ENCODE data around the gene SUCLA2. TPM values are rescaled to one million over a fixed set of nuclear protein-coding genes. Genes with fewer than 3 reads are reported as not detected.

The SUCLA2 gene
- total and polyA plus RNA-seq, 9 of the 15 experiments (the other 6 are each of a cell fraction or from before 2014, with no cell fraction given), result 23.3 to 52.9 (median 35.8) TPM

GRCh38 chr13:48037346-48038173, 36.5 kb upstream of the SUCLA2 start, which contains the start of gene NUDT15 (continued):
- TF ChIP-seq MLLT1 (IDR thresholded peaks at IDR 0.05), result 0 out of 4 replicates have a peak, but pooled peaks of 1 of the 2 experiments have one; percentile 62
- TF ChIP-seq RBM22 (IDR thresholded peaks at IDR 0.05; ENCODE audit: low read depth, low read length, poor library complexity, severe bottlenecking), result no peak
- TF ChIP-seq HCFC1 (IDR thresholded peaks at IDR 0.05; ENCODE audit: low read depth, low read length), result peak; percentile 61
- no peak for TF ChIP-seq HLTF (IDR thresholded peaks at IDR 0.05)
- TF ChIP-seq SMAD1 (IDR thresholded peaks at IDR 0.05; ENCODE audit: low read depth, low read length, partially characterized antibody), result no peak
- peak; percentile 82 for TF ChIP-seq SP1 (CRISPR knock-in tag; IDR thresholded peaks at IDR 0.05)
- TF ChIP-seq AFF4 (CRISPR knock-in tag; IDR thresholded peaks at IDR 0.05), result peak; percentile 76; the same call in 1 of the 2 replicates
- no peak for TF ChIP-seq MEF2A (IDR thresholded peaks at IDR 0.05; ENCODE audit: control insufficient read depth, low read depth, low read length)
- TF ChIP-seq ZNF124 (CRISPR knock-in tag; IDR thresholded peaks at IDR 0.05), result no peak
- TF ChIP-seq JUND (IDR thresholded peaks at IDR 0.05; ENCODE audit: borderline replicate concordance, low read depth, low read length), result peak; percentile 59
- no peak; the same call in 1 of the 3 replicates for TF ChIP-seq JUND (tag; IDR thresholded peaks at IDR 0.05; ENCODE audit: borderline replicate concordance, low read depth, low read length)
- TF ChIP-seq EGR1 (conservative IDR thresholded peaks at IDR 0.05), result peak; percentile 81
- no peak for TF ChIP-seq JUNB (CRISPR knock-in tag; conservative IDR thresholded peaks at IDR 0.05)
- peak; percentile 78 for TF ChIP-seq HNRNPLL (IDR thresholded peaks at IDR 0.05; ENCODE audit: low read depth, low read length, poor library complexity, severe bottlenecking)
- TF ChIP-seq MTA3 (IDR thresholded peaks at IDR 0.05; ENCODE audit: borderline replicate concordance), result peak; percentile 72; the same call in 1 of the 2 replicates
- no peak for TF ChIP-seq SMARCC2 (IDR thresholded peaks at IDR 0.05; ENCODE audit: low read depth)
- TF ChIP-seq KDM4B (IDR thresholded peaks at IDR 0.05; ENCODE audit: borderline replicate concordance in 2 of 2, low read depth in 1 of 2), result no peak
- no peak for TF ChIP-seq ZNF77 (CRISPR knock-in tag; IDR thresholded peaks at IDR 0.05)
- no peak for TF ChIP-seq ARHGAP35 (IDR thresholded peaks at IDR 0.05; ENCODE audit: partially characterized antibody)
- TF ChIP-seq HNRNPH1 (optimal IDR thresholded peaks at IDR 0.05; ENCODE audit: low read depth, low read length), result no peak
- no peak; the same call in 1 of the 2 replicates for TF ChIP-seq ARID1B (IDR thresholded peaks at IDR 0.05)
- no peak for TF ChIP-seq TCF7L2 (IDR thresholded peaks at IDR 0.05; ENCODE audit: low read depth, low read length)
- TF ChIP-seq SMAD4 (CRISPR knock-in tag; conservative IDR thresholded peaks at IDR 0.05), result no peak

Measured in K562 (cell line).